Osteoblast (primary cell): ENCODE results near the gene PRR5. TPM values are rescaled to one million over a fixed set of nuclear protein-coding genes. Genes with fewer than 3 reads are reported as not detected.
"Not testable (repeated sequence)": the region's sequence is repeated elsewhere in the genome, so short reads cannot be mapped to it uniquely, and the experiment has no call there.

ENCODE experiments used
- DNase-seq: peaks from one replicate; pipeline ENCODE4 v3.0.0; 2011; ENCODE audit warnings: low spot score, mixed read lengths; ENCODE audit not compliant: insufficient read length; ENCODE audit errors: missing footprints
- H2AFZ ChIP-seq: 2 replicates; pipeline ENCODE4 v1.6.0; 2011; ENCODE audit warnings: mild to moderate bottlenecking, low read length
- H3K27ac ChIP-seq: 2 replicates; pipeline ENCODE4 v1.5.1; 2011; ENCODE audit warnings: mild to moderate bottlenecking, low read depth, low read length, moderate library complexity
- H3K27me3 ChIP-seq: 2 replicates; pipeline ENCODE4 v1.6.0; 2012; ENCODE audit warnings: mild to moderate bottlenecking, control low read depth, inconsistent platforms, low read length, moderate library complexity; ENCODE audit not compliant: insufficient read depth
- H3K36me3 ChIP-seq: 2 replicates; pipeline ENCODE4 v1.5.1; 2011; ENCODE audit warnings: mild to moderate bottlenecking, low read length, control low read depth, moderate library complexity; ENCODE audit not compliant: insufficient read depth
- H3K4me1 ChIP-seq: 2 replicates; pipeline ENCODE4 v1.5.1; 2011; ENCODE audit warnings: mild to moderate bottlenecking, low read length, control low read depth, moderate library complexity; ENCODE audit not compliant: insufficient read depth
- H3K4me2 ChIP-seq: 2 replicates; pipeline ENCODE4 v1.6.0; 2011; ENCODE audit warnings: mild to moderate bottlenecking, low read length; ENCODE audit not compliant: insufficient read depth
- H3K4me3 ChIP-seq: fragments of 200-600 bp; sonication (generic); 3 replicates; pipeline ENCODE4 v1.5.1; 2012; ENCODE audit warnings: mild to moderate bottlenecking, low read length, inconsistent platforms; ENCODE audit not compliant: insufficient read depth
- H3K79me2 ChIP-seq: 2 replicates; pipeline ENCODE4 v1.6.0; 2012; ENCODE audit warnings: mild to moderate bottlenecking, low read length, control low read depth, inconsistent platforms; ENCODE audit not compliant: insufficient read depth
- H3K9me3 ChIP-seq: 2 replicates; pipeline ENCODE4 v1.5.1; 2011; ENCODE audit warnings: low read depth, low read length, control low read depth
- H4K20me1 ChIP-seq: 2 replicates; pipeline ENCODE4 v1.6.0; 2012; ENCODE audit warnings: mild to moderate bottlenecking, low read length, control low read depth; ENCODE audit not compliant: insufficient read depth
- total RNA-seq: library from RNA; depleted of rRNA; stranded (reverse); fragments of >200 nt; gene quantifications from 2 replicates; pipeline ENCODE4 v1.2.3, GENCODE V29; 2012
- TF ChIP-seq, protein P1 (sequence below): IDR thresholded peaks from 2 replicates; pipeline ENCODE4 v1.5.1; 2011; ENCODE audit warnings: mild to moderate bottlenecking, low read depth, low read length, moderate library complexity; ENCODE audit errors: extremely low read depth

Gene PRR5
- total RNA-seq, 1 donor: 14.8 TPM

DNA sequence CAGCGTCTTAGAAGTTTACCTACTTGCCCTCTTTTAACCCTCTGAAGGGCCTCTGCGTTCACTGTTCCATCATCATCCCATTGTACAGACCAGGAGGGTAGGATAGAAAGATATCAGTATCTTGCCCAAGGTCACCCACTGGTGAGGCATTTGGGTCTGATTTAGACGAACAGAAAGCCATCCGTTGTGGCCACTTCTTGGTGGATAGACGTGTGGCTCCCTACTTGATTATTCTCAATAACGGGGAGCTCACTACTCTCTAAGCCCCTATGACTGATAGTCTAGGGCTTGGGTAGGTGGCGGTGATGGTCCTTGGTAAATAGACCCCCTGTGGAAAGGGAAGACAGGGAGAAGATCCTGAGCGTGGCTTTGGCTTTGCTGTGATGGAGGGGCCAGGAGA is 28.6 kb upstream of the PRR5 start:
- H3K27ac ChIP-seq: no peak overlapping the region
- H3K79me2 ChIP-seq: no peaks in the 10 kb centered on the region
- no peak overlapping the region for H3K4me2 ChIP-seq
- no peaks in the 10 kb centered on the region for H3K4me1 ChIP-seq
- no peak for DNase-seq
- no peaks in the 10 kb centered on the region for H3K36me3 ChIP-seq
- no peaks in the 10 kb centered on the region for H3K9me3 ChIP-seq
- H3K27me3 ChIP-seq: peaks cover 28% of the 10 kb centered on the region
- TF ChIP-seq, protein P1, sequence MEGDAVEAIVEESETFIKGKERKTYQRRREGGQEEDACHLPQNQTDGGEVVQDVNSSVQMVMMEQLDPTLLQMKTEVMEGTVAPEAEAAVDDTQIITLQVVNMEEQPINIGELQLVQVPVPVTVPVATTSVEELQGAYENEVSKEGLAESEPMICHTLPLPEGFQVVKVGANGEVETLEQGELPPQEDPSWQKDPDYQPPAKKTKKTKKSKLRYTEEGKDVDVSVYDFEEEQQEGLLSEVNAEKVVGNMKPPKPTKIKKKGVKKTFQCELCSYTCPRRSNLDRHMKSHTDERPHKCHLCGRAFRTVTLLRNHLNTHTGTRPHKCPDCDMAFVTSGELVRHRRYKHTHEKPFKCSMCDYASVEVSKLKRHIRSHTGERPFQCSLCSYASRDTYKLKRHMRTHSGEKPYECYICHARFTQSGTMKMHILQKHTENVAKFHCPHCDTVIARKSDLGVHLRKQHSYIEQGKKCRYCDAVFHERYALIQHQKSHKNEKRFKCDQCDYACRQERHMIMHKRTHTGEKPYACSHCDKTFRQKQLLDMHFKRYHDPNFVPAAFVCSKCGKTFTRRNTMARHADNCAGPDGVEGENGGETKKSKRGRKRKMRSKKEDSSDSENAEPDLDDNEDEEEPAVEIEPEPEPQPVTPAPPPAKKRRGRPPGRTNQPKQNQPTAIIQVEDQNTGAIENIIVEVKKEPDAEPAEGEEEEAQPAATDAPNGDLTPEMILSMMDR: no peak
- no peaks in the 10 kb centered on the region for H4K20me1 ChIP-seq
- no peak overlapping the region for H3K4me3 ChIP-seq
- no peak overlapping the region for H2AFZ ChIP-seq

DNA sequence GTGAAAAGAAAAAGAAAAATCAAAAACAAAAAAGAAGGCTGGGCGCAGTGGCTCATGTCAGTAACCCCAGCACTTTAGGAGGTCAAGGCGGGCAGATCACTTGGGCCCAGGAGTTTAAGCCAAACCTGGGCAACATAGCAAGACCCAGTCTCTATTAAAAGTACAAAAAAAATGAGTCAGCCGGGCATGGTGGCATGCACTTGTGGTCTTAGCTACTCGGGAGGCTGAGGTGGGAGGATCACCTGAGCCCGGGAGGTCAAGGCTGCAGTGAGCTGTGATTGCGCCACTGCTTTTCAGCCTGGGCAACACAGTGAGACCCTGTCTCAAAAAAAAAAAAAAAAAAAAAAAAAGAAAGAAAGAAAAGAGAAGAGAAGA is 26.0 kb upstream of the PRR5 start:
- not testable (repeated sequence) for H2AFZ ChIP-seq, H3K79me2 ChIP-seq, H3K9me3 ChIP-seq, H3K36me3 ChIP-seq, H3K4me2 ChIP-seq, H4K20me1 ChIP-seq, H3K4me1 ChIP-seq, H3K4me3 ChIP-seq, H3K27me3 ChIP-seq, DNase-seq, H3K27ac ChIP-seq

DNA sequence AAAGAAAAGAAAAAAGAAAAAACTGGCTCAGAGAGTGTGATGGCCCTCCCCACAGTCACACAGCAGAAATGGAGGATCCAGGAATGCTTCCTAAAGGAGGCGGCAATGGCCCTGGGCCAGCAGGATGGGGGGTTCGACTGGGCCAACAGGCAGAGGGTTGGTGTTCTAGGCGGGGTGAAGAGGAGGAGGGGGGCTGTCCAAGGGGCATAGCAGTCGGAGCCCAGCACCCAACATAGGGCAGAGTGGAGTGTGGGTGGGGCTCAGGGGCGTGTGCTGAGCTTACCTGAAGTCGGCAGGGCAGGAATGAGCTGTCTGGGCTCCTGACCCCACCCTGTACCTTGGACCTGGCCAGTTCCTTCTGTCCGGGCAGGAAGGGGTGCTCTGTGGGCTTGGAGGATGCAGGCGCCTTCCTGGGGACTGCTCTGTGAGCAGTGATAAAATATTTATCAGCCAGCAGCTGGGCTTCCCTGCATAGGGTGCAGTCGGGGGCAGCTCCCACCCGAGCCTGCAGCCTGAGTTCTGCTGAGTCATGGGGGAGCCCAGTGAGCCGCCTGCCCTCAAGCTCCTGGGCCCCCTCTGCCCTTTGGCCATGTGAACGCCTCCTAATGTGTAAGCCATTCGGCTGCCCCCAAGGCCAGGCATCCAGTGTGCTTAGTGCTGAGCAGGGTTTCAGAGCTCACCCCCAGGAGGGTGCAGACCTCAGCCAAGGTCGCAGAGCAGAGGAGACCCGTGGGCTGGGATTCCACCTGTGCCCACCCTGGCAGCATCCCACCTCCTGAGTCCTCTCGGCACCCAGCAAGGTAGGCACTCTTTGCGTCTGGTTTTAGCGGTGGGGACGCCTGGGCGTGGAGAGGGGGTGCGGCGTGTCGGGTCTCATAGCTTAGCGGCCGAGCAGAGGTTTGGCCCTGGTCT is 25.3 kb upstream of the PRR5 start:
- H3K4me2 ChIP-seq: no peak overlapping the region
- H3K4me1 ChIP-seq: no peaks in the 10 kb centered on the region
- no peaks in the 10 kb centered on the region for H4K20me1 ChIP-seq
- H3K27ac ChIP-seq: no peak overlapping the region
- TF ChIP-seq, protein P1: no peak
- H3K79me2 ChIP-seq: no peaks in the 10 kb centered on the region
- H3K4me3 ChIP-seq: no peak overlapping the region
- no peaks in the 10 kb centered on the region for H3K9me3 ChIP-seq
- H3K36me3 ChIP-seq: no peaks in the 10 kb centered on the region
- peak; percentile 48 for DNase-seq
- H2AFZ ChIP-seq: no peak overlapping the region
- peaks cover 6% of the 10 kb centered on the region for H3K27me3 ChIP-seq

DNA sequence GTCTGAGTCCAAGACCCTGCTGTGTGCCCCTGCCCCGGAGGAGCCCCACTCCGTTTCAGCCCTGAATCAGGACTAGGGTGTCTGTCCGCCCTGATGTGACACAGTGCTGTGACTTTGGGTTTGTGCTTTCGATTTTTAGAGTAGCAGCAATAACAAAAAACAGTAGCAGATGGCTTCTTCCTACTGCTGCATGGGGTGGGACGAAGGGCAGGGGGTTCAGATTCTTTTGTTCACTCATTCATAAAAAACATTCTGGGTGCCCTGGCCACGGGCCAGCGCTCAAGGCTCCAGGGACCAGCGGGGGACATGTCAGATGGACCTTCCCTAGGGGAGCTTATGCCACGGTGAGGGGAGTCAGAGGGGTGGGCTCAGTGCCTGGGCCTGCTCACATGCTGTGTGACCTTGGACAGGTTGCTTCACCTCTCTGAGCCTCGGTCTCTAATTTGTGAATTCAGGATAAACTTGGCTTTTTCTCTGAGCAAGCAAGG is 24.6 kb upstream of the PRR5 start:
- Histone ChIP-seq H2AFZ (no peak overlapping the region), H3K27me3 (peaks cover 6% of the 10 kb centered on the region), H3K4me3 (no peak overlapping the region), H3K79me2 (no peaks in the 10 kb centered on the region), H3K36me3 (no peaks in the 10 kb centered on the region), H3K4me2 (no peak overlapping the region), H3K27ac (no peak overlapping the region), H3K4me1 (no peaks in the 10 kb centered on the region), H3K9me3 (no peaks in the 10 kb centered on the region), H4K20me1 (no peaks in the 10 kb centered on the region)
- peak; percentile 80 for DNase-seq
- TF ChIP-seq, protein P1: no peak
